ENCODE measurements around the gene ZNF805.

DNA sequence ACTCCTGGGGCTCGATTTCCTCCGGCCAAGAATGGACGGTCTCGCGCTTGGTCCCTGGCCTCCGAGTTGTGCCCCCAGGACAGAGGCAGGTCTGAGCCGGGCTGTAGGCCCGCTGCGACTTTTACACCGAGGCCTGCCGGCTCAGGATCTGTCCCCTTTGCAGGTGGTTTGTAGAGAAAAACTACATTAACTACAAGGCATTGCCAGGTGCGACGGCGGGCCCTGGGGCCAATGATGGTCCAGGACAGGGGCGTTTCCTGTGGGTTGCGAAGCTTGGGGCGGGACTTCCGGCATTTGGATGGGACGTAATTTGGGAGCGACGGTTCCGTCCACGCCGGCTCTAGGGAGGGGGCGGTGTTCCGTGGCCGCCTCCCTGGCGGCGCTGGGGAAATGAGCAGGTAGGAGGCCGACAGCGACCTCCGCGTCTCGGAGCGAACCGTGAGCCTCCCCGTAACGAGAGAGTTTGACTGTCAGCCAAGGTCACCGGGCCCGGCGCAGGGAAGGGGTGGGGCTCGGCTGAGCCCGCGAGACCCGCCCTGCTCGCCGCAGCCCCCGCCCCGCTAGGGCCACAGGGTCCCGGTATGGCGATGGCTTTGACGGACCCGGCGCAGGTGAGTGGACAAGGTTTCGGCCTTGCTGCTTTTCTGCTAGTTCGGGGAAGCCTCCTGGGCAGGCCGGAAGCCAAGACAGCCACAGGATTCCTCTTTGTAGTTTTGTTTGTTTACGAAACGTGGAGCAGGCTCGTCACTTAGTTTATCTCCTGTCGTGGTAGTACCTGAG is at the start of gene ZNF805:
- TF ChIP-seq, protein P1, sequence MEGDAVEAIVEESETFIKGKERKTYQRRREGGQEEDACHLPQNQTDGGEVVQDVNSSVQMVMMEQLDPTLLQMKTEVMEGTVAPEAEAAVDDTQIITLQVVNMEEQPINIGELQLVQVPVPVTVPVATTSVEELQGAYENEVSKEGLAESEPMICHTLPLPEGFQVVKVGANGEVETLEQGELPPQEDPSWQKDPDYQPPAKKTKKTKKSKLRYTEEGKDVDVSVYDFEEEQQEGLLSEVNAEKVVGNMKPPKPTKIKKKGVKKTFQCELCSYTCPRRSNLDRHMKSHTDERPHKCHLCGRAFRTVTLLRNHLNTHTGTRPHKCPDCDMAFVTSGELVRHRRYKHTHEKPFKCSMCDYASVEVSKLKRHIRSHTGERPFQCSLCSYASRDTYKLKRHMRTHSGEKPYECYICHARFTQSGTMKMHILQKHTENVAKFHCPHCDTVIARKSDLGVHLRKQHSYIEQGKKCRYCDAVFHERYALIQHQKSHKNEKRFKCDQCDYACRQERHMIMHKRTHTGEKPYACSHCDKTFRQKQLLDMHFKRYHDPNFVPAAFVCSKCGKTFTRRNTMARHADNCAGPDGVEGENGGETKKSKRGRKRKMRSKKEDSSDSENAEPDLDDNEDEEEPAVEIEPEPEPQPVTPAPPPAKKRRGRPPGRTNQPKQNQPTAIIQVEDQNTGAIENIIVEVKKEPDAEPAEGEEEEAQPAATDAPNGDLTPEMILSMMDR (IDR thresholded peaks at IDR 0.05) = no peak
- TF ChIP-seq POLR2A (IDR thresholded peaks at IDR 0.05) = peak; percentile 18
